Fibroblast of pulmonary artery (primary cell): ENCODE measurements around the gene CDK5R1.
"Not testable (repeated sequence)": the region's sequence is repeated elsewhere in the genome, so short reads cannot be mapped to it uniquely, and the experiment has no call there.

Experiments used
- DNase-seq: peaks from one replicate; pipeline ENCODE4 v3.0.0-alpha.2; 2010; ENCODE audit warnings: low read depth
- H3K4me3 ChIP-seq: replicated peaks from 2 replicates; pipeline ENCODE4 v1.5.1; 2011; ENCODE audit warnings: low read depth, mild to moderate bottlenecking, control low read depth, low read length, moderate library complexity
- TF ChIP-seq, protein P1 (sequence below): IDR thresholded peaks from 2 replicates; pipeline ENCODE4 v1.5.1; 2011; ENCODE audit warnings: mild to moderate bottlenecking, control low read depth, low read length, inconsistent platforms; ENCODE audit errors: missing control alignments

CDK5R1 gene

DNA sequence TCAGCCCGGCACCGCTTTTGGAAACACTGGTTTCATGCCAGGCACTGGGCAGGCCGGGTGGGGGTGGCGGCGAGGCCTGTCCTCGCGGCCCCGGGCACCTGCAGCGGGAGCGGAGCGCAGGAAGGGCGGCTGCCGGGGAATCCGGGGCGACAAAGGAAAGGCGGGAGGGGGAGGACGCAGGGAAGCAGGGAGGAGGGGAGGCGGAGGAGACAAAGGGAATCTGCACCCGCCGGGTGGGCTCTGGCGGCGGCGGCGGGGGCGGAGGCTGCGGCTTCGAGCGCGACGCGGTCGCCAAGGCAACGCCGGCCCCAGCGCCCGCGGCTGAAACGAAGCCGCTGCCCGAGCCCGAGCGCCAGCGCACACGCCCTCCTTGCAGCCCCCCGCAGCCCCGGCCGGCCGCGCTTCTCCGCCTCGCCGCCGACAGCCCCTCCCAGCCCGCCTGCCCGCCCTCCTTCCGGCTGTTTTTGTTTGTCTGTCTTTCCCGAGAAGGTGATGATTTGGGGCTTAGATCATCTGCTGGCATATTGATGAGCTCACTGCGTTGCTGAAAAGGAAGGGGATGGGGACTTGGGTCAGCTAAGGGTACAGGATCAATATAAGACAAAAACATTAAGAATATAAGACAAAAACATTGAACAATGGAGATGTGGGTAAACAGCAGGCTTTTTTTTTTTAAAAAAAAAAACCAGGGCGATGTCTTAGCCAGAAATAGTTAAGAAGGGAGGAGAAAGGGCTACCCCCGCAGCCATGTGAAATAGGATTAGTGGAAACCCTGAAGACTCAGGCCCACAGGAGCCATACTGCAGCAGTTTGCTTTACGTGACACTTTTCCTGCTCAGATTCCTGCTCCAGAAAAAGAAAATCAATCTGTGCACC, 32.7 kb downstream of the CDK5R1 start:
- peak overlapping the region; percentile 46 for H3K4me3 ChIP-seq
- TF ChIP-seq, protein P1, sequence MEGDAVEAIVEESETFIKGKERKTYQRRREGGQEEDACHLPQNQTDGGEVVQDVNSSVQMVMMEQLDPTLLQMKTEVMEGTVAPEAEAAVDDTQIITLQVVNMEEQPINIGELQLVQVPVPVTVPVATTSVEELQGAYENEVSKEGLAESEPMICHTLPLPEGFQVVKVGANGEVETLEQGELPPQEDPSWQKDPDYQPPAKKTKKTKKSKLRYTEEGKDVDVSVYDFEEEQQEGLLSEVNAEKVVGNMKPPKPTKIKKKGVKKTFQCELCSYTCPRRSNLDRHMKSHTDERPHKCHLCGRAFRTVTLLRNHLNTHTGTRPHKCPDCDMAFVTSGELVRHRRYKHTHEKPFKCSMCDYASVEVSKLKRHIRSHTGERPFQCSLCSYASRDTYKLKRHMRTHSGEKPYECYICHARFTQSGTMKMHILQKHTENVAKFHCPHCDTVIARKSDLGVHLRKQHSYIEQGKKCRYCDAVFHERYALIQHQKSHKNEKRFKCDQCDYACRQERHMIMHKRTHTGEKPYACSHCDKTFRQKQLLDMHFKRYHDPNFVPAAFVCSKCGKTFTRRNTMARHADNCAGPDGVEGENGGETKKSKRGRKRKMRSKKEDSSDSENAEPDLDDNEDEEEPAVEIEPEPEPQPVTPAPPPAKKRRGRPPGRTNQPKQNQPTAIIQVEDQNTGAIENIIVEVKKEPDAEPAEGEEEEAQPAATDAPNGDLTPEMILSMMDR, result no peak
- no peak for DNase-seq

DNA sequence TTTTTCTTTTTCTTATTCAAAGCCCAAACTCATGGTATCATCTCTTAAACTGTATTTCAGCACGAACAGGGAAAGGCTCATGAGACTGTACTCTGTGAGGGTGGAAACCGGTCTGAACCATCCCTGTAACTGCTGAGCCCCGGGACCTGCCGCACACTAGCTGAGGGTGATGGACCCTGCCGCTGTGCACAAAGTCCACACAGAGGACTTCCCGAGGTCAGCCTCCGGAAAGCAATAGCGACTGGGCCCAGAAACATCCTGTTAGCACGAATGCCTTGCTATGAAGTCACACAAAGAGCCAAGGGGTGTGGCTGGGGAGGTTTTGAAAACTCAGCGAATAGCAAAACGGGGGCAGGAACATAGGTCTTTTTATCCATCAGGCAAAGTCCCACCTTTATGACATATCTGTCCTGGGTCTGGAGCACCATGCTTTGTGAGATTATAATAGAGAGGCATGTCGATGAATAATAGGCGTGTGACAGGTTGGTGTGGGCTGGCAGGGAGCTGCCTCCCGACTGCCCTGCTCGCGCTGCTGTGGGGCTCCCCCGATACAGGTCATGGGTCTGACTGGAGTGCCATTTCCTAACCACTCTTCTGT, 33.4 kb downstream of the CDK5R1 start:
- H3K4me3 ChIP-seq, result no peak overlapping the region
- TF ChIP-seq, protein P1, result no peak
- no peak for DNase-seq

DNA sequence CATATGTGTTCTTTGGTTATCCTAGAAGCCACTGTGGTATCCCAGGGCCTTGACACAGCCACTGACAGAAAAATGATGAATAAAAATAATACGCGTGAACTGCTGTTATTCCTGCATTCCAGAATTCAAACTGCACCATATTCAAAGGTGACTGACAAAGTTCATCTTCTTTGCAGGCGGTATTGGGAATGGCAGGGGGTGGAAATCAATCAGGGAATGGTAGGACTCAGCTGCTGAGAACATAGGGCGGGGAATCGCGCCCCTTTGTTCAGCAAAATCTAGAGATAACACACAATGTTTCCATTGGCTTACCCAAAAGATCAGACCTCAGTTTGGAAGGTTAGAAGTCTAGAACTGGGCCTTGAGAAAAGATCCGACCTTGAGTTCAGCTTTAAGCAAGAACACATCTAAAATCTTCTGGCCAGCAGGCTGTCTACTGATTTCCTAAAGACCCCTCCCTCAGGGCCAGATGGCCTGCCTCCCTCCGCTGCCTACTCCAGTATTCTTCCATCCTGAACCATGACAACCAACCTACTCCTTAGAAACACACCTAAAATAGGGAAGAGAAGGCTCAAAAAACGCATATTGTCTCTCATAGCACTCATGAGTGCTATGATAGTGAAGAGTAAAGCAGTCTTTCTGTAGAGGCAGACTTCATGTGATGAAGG, 34.1 kb downstream of the CDK5R1 start:
- H3K4me3 ChIP-seq, result no peak overlapping the region
- TF ChIP-seq, protein P1, result no peak
- DNase-seq, result no peak

DNA sequence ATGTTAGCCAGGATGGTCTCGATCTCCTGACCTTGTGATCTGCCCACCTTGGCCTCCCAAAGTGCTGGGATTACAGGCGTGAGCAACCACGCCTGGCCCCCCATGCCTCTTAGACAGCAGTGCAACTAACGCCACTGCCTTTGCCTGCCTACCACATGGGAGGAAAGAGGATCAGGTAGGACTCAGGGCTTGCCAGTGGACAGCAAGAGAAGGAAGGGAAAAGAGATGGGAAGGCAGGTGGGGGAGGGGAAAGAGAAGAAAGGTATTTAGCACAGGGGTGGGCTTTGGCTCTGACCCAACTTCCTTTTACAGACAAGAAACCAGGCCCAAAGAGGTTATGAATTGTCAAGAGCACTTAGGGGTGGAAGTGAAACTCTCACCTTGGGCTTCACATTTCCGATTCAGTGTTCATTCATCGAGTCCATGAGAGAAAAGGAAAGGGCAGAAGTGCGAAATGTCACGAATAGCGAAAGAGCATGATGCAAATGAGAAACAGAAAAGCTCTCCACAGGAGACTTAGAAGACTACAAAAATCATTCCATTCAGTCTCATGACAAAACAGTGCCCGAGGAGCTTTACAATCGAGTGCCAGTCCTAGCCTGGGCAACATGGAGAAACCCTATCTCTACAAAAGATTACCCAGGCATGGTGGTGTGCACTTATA, 36.4 kb downstream of the CDK5R1 start:
- TF ChIP-seq, protein P1, result no peak
- no peak for DNase-seq
- H3K4me3 ChIP-seq, result no peak overlapping the region

DNA sequence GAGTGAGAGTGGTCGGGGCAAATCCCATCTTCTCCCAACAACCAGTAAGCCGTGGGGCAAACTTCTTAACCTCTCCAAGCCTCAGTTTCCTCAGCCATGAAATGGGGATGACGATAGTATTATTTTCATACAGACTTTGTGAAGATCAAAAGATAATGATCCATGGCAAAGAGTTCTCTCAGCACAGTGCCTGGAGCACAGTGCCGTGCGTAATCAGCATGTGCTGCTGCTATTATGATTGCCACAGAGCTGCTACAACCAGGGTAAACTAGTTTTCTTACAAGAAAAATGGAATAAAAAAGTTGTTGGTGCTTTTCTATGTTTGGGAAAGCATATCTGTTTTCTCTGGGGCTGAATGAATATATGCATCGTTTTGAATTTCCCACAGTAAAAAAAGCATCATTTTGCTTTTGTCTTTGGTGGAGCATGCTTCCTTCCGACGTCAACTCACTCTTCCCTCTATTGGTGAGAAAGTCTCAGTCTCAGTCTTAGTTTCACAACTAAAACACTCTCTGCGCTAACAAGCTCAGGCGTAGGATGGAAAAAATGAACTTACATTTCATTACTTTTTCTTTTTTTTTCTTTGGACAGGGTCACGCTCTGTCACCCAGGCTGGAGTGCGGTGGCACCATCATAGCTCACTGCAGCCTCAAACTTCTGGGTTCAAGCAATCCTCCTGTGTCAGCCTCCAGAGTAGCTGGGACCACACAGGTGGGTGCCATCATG, 37.2 kb downstream of the CDK5R1 start:
- TF ChIP-seq, protein P1, result no peak
- no peak for DNase-seq

DNA sequence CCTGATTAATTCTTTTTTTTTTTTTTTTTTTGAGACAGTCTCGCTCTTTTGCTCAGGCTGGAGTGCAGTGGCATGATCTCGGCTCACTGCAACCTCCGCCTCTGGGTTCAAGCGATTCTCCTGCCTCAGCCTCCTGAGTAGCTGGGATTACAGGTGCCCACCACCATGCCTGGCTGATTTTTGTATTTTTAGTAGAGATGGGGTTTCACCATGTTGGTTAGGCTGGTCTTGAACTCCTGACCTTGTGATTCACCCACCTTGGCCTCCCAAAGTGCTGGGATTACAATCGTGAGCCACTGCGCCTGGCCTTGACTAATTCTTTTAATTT, 37.7 kb downstream of the CDK5R1 start:
- H3K4me3 ChIP-seq, DNase-seq: not testable (repeated sequence)

More for the DNA sequence above, 37.2 kb downstream of the CDK5R1 start:
- H3K4me3 ChIP-seq, result no peak overlapping the region
